Erythroblast (primary cell): ENCODE measurements around the gene ZNF354C.

Experiments used
- GATA1 ChIP-seq: IDR thresholded peaks from 2 replicates; pipeline ENCODE4 v1.6.1; 2011; ENCODE audit warnings: low read depth, mild to moderate bottlenecking, control low read depth, low read length, moderate library complexity
- POLR2A ChIP-seq: IDR thresholded peaks from 2 replicates; pipeline ENCODE4 v1.6.1; 2011; ENCODE audit warnings: mild to moderate bottlenecking, low read length

DNA sequence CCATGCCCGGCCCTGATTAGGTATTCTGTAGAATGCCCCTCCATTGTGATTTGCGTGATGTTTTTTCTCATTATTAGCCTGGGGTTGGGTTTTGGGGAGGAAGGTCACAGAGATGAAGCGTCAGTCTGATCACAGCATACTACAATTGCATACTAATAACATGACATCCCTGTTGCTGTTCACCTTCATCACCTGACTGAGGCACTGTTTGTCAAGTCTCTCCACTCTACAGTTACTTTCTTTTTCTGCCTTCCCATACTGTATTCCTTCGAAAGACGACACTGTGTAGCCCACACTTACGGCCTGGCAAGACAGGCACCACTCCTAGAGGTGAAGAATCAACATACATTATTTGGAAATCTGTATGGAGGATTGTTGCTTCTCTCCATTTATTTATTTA is 5.5 kb downstream of the ZNF354C start:
- TF ChIP-seq POLR2A (no peak), GATA1 (no peak)
